Right atrium auricular region (tissue), 2 donors: ENCODE results near the gene CSAG2. TPM values are rescaled to one million over a fixed set of nuclear protein-coding genes. Genes with fewer than 3 reads are reported as not detected.
"Not testable (repeated sequence)": the region's sequence is repeated elsewhere in the genome, so short reads cannot be mapped to it uniquely, and the experiment has no call there.

Experiments used
- DNase-seq: peaks from one replicate; pipeline ENCODE4 v3.0.0-alpha.2; 2019; ENCODE audit warnings: low spot score
- H3K27ac ChIP-seq, 2 donors: fragments of 200-600 bp; sonication (generic); 1 replicate in 1 of 2; 2 replicates in 1 of 2; pipeline ENCODE4 v1.5.1; 2016 to 2019
- H3K27me3 ChIP-seq, 2 donors: fragments of 200-600 bp; sonication (generic); one replicate each; pipeline versions ENCODE4 v1.5.1 to v1.6.0; 2017 to 2019
- H3K36me3 ChIP-seq: fragments of 200-600 bp; sonication (generic); one replicate; pipeline ENCODE4 v1.5.1; 2016
- H3K4me1 ChIP-seq, 2 donors: fragments of 200-600 bp; sonication (generic); one replicate each; pipeline versions ENCODE4 v1.5.1 to v1.6.0; 2017 to 2019
- H3K4me3 ChIP-seq, 2 donors: fragments of 200-600 bp; sonication (generic); 1 replicate in 1 of 2; 2 replicates in 1 of 2; pipeline ENCODE4 v1.5.1; 2017 to 2019; ENCODE audit warnings: mild to moderate bottlenecking in 1 of 2, moderate library complexity in 1 of 2
- H3K9me3 ChIP-seq, 2 donors: fragments of 200-600 bp; sonication (generic); one replicate each; pipeline ENCODE4 v1.5.1; 2019
- total RNA-seq, 2 donors: library from RNA; depleted of rRNA; stranded (reverse); fragments of >200 nt; gene quantifications; one replicate each; pipeline ENCODE4 v1.1.0, GENCODE V29; 2016
- TF ChIP-seq, protein P1 (sequence below), 2 donors: fragments of 200-600 bp; sonication (generic); IDR thresholded peaks; one replicate each; pipeline ENCODE4 v1.5.1; 2019; ENCODE audit warnings: antibody characterized with exemption in 2 of 2

The CSAG2 gene
- total RNA-seq, 2 donors from 2014 or later, result not detected

DNA sequence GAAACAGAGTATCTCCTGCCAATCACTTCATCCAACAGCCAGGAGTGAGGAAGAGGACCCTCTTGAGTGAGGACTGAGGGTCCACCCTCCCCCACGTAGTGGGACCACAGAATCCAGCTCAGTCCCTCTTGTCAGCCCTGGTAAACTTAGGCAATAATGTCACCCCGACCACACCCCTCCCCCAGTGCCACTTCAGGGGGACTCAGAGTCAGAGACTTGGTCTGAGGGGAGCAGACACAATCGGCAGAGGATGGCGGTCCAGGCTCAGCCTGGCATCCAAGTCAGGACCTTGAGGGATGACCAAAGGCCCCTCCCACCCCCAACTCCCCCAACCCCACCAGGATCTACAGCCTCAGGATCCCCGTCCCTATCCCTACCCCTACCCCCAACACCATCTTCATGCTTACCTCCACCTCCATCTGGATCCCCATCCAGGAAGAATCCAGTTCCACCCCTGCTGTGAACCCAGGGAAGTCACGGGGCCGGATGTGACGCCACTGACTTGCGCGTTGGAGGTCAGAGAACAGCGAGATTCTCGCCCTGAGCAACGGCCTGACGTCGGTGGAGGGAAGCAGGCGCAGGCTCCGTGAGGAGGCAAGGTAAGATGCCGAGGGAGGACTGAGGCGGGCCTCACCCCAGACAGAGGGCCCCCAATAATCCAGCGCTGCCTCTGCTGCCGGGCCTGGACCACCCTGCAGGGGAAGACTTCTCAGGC lies 24.3 kb upstream of the CSAG2 start, which contains the start of the genes CSAG1 and MAGEA12:
CSAG1 (minus strand) TSS at position 461 of the 715 bp plus-strand sequence. CDS start 1,261 bp downstream, outside the sequence.
MAGEA12 (plus strand) TSS at position 497 of the 715 bp plus-strand sequence. CDS start 2,405 bp downstream, outside the sequence.
- no peaks in the 10 kb centered on the region for H3K9me3 ChIP-seq

DNA sequence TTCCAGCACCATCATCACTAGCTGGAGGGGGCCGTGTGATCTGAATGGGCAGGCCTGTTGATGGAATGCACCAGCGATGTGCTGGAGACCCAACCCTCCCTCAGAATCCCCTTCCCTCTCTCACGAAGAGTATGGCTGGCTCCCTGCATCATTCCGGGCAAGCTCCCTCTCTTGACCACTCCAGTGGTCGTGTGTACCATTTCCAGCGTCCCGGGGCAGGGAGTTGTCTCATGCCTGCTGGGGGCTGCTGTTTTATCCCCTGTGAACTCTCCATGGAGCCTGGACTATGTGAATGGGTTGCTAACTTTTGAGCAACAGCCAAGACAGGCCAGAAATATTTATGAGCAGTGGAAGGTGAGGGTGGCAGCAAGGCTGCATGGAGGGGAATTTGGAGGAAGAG lies 16.3 kb upstream of the CSAG2 start:
- Histone ChIP-seq H3K9me3 (no peaks in the 10 kb centered on the region), H3K27ac (no peak overlapping the region), H3K36me3 (no peaks in the 10 kb centered on the region), H3K4me1 (no peaks in the 10 kb centered on the region), H3K4me3 (no peak overlapping the region), H3K27me3 (no peaks in the 10 kb centered on the region)
- peak; percentile 49 for DNase-seq
- TF ChIP-seq, protein P1, sequence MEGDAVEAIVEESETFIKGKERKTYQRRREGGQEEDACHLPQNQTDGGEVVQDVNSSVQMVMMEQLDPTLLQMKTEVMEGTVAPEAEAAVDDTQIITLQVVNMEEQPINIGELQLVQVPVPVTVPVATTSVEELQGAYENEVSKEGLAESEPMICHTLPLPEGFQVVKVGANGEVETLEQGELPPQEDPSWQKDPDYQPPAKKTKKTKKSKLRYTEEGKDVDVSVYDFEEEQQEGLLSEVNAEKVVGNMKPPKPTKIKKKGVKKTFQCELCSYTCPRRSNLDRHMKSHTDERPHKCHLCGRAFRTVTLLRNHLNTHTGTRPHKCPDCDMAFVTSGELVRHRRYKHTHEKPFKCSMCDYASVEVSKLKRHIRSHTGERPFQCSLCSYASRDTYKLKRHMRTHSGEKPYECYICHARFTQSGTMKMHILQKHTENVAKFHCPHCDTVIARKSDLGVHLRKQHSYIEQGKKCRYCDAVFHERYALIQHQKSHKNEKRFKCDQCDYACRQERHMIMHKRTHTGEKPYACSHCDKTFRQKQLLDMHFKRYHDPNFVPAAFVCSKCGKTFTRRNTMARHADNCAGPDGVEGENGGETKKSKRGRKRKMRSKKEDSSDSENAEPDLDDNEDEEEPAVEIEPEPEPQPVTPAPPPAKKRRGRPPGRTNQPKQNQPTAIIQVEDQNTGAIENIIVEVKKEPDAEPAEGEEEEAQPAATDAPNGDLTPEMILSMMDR (IDR thresholded peaks at IDR 0.05), result no peak

More for the DNA sequence above, 24.3 kb upstream of the CSAG2 start, which contains the start of the genes CSAG1 and MAGEA12:
- no peaks in the 10 kb centered on the region for H3K4me1 ChIP-seq
- no peaks in the 10 kb centered on the region for H3K27me3 ChIP-seq
- no peak within 1 kb of the TSS for H3K4me3 ChIP-seq
- no peaks in the 10 kb centered on the region for H3K36me3 ChIP-seq
- no peak within 1 kb of the TSS for H3K27ac ChIP-seq
- TF ChIP-seq, protein P1 (IDR thresholded peaks at IDR 0.05), result no peak
- no peak for DNase-seq

DNA sequence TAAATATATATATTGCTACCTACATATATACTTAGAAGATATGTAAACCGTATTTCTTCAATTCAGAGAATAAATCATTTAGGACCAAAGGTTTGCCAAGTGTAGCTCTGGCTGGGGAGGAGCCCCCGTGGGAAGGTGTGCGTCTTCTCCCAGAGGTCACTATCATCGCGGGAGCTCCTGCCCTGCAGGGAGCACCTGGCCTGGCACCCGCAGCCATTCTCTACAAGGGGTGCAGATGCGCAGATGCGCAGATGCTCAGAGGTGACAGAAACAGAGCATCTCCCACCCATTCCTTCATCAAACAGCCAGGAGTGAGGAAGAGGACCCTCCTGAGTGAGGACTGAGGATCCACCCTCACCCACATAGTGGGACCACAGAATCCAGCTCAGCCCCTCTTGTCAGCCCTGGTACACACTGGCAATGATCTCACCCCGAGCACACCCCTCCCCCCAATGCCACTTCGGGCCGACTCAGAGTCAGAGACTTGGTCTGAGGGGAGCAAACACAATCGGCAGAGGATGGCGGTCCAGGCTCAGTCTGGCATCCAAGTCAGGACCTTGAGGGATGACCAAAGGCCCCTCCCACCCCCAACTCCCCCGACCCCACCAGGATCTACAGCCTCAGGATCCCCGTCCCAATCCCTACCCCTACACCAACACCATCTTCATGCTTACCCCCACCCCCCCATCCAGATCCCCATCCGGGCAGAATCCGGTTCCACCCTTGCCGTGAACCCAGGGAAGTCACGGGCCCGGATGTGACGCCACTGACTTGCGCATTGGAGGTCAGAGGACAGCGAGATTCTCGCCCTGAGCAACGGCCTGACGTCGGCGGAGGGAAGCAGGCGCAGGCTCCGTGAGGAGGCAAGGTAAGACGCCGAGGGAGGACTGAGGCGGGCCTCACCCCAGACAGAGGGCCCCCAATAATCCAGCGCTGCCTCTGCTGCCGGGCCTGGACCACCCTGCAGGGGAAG lies 5.0 kb upstream of the CSAG2 start, which contains the start of gene MAGEA2B:
MAGEA2B (plus strand) TSS at position 814 of the 973 bp plus-strand sequence. CDS start 2,479 bp downstream, outside the sequence.
- not testable (repeated sequence) for H3K4me1 ChIP-seq, H3K4me3 ChIP-seq, H3K9me3 ChIP-seq, H3K36me3 ChIP-seq, H3K27me3 ChIP-seq, DNase-seq, H3K27ac ChIP-seq

DNA sequence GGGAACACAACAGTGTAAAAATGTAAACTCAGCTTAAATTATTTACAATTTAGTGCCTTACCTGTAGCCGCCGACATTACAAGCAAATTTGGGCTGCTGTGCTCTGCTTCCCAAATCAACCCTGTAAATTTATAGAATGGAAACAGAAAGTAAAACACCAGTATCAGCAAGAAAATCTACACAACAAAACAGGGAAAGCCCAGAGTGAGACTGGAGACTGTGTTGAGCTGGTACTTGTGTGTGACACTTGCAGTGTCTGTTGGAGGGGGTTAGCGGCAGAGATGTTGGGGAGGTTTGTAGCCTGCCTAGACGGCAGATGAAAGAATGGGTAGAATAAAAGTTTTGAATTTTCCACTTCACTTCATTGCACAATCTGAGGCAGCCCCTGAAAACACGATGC lies 4.1 kb upstream of the CSAG2 start:
- not testable (repeated sequence) for H3K27me3 ChIP-seq, H3K4me3 ChIP-seq, H3K4me1 ChIP-seq, H3K36me3 ChIP-seq, H3K27ac ChIP-seq, H3K9me3 ChIP-seq, DNase-seq

DNA sequence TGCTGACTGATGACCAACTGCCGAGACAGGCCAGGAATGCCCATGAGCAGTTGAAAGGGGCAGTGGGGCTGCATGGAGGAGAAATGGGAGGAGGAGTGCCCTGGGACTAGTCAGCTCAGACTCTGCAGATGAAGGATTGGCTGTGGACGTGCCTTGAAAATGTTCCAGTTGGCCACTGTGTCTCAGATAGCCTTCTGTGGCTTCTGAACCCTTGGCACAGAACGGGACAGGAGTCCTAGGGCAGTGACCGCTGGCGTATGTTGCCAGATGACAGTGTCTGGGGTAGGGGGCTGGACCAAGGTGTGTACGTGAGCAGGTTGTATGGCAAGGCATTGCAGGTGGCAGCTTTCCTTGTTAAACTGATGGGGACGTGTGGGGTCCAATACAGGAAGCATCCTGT lies 2.6 kb downstream of the CSAG2 start:
- not testable (repeated sequence) for H3K27me3 ChIP-seq, H3K4me3 ChIP-seq, H3K27ac ChIP-seq, DNase-seq, H3K36me3 ChIP-seq, H3K4me1 ChIP-seq, H3K9me3 ChIP-seq

DNA sequence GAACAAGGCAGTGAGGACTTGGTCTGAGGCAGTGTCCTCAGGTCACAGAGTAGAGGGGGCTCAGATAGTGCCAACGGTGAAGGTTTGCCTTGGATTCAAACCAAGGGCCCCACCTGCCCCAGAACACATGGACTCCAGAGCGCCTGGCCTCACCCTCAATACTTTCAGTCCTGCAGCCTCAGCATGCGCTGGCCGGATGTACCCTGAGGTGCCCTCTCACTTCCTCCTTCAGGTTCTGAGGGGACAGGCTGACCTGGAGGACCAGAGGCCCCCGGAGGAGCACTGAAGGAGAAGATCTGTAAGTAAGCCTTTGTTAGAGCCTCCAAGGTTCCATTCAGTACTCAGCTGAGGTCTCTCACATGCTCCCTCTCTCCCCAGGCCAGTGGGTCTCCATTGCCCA lies 8.7 kb downstream of the CSAG2 start:
- not testable (repeated sequence) for H3K4me3 ChIP-seq, H3K4me1 ChIP-seq, H3K9me3 ChIP-seq, H3K36me3 ChIP-seq, H3K27ac ChIP-seq, H3K27me3 ChIP-seq
- peak; percentile 54 for DNase-seq

DNA sequence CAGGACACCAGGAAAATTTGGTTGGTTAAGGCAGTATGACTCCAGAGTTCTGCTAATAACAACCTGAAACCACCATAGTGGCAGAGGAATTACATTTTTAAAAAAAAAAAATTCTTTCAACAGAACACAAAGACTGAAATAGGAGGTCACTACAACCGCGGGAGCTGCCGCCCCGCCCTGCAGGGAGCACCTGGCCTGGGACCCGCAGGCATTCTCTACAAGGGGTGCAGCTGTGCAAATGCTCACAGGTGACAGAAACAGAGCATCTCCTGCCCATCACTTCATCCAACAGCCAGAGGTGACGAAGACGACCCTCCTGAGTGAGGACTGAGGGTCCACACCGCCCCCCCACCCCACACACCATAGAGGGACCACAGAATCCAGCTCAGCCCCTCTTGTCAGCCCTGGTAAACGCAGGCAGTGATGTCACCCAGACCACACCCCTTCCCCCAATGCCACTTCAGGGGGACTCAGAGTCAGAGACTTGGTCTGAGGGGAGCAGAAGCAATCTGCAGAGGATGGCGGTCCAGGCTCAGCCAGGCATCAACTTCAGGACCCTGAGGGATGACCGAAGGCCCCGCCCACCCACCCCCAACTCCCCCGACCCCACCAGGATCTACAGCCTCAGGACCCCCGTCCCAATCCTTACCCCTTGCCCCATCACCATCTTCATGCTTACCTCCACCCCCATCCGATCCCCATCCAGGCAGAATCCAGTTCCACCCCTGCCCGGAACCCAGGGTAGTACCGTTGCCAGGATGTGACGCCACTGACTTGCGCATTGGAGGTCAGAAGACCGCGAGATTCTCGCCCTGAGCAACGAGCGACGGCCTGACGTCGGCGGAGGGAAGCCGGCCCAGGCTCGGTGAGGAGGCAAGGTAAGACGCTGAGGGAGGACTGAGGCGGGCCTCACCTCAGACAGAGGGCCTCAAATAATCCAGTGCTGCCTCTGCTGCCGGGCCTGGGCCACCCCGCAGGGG lies 10.8 kb downstream of the CSAG2 start, which contains the start of gene MAGEA3:
MAGEA3 (plus strand) TSS at position 843 of the 980 bp plus-strand sequence. CDS start 2,039 bp downstream, outside the sequence.
- not testable (repeated sequence) for H3K4me3 ChIP-seq, H3K27me3 ChIP-seq, H3K27ac ChIP-seq, H3K36me3 ChIP-seq, H3K4me1 ChIP-seq, H3K9me3 ChIP-seq, DNase-seq

DNA sequence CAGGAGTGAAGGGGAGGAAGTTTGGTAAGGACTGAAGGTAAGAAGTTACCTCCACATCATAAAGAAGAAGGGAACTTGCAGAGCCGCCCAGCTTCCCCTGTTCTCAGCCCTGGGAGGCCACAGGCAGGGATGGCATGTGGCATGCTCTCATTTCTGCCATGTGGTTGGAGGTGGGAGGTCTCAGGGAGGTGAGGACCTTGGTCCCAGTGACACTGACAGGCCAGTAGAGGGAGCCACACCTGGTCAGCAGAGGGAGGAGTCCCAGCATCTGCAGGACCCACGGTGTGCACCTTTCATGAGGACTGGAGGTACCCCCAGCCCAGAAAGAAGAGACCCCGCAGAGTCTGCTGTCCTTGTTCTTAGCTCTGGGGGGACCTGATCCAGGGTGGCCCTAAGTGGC lies 28.1 kb downstream of the CSAG2 start:
- not testable (repeated sequence) for DNase-seq, H3K4me1 ChIP-seq, H3K27me3 ChIP-seq, H3K27ac ChIP-seq, H3K36me3 ChIP-seq, H3K4me3 ChIP-seq, H3K9me3 ChIP-seq

DNA sequence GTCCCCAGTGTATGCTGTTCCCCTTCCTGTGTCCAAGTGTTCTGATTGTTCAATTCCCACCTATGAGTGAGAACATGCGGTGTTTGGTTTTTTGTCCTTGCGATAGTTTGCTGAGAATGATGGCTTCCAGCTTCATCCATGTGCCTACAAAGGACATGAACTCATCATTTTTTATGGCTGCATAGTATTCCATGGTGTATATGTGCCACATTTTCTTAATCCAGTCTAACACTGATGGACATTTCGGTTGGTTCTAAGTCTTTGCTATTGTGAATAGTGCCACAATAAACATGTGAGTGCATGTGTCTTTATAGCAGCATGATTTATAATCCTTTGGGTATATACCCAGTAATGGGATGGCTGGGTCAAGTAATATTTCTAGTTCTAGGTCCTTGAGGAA lies 34.4 kb downstream of the CSAG2 start:
- H3K36me3 ChIP-seq, H3K4me3 ChIP-seq, H3K27me3 ChIP-seq, H3K4me1 ChIP-seq, DNase-seq, H3K9me3 ChIP-seq, H3K27ac ChIP-seq: not testable (repeated sequence)
